Measurements from ENCODE around the gene EEPD1.

The EEPD1 gene

DNA sequence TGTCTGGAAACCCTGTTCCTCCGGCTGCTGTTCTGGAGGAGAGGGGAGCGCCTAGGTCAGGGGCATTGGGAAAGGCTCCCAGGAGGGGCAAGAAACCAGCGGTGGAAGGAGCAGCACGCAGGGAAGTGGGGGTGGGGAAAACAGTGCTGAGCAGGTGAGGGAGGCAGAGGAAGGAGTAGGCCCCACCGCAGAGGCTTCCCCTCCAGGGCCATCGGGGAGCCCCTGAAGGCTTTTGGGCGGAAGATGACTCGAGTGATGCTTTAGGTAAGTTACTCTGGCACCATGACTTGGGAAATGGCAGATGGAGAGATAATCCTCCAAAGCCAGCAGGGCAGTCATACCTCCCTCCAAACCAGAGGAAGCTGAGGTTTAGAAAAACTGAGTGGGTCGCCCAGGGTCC, 130.1 kb downstream of the EEPD1 start:
- DNase-seq = no peak

DNA sequence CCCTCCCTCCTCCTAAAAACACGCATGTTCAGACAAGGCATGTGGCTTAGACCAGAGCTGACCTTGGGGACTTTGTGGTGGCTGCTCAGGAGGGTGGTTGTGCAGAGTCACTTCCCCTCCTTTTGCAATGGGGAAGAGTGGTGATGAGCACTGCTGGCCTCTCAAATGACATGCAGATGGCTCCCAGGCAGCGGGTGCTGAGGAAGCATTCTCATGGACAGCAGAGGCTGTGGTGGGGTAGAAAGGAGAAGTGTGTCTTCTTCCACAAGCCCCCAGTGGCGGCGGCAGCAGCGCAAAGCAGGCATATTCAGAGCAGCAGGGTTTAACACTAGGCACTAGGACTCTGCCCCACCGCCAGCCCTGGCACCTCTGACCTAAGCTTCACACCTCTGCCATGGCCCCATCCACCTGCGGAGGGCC, 130.7 kb downstream of the EEPD1 start:
- DNase-seq = no peak

DNA sequence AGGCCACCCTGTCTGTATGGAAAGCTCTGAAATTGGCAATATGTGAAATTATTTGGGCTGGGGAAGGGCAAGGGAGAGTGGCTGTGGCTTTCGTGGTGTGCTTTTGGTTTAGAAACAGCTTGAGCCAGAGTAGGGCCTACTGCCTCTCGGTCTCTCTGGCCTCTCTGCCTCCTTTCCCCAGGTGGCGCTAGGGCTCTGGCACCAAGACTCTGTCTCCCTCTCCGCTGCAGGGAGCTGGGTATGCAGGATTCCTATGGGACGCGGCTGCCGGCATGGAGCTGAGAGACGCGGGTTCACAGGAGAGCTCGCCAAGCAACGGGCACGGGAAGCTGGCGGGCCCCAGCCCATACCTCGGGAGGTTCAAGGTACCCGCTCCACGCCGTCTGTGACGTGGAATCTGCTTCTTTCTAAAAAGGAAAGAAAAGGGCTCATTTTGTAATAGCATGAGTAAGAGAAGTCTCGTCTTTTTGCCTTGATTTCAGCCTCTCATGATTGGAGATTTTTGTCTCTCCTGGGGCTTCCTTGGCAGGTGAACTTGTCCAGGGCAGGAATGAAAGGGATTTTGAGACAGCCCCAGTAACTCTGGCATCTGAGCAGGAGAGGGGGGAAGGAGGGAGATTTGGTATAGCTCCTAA, 131.5 kb downstream of the EEPD1 start:
- DNase-seq = no peak

DNA sequence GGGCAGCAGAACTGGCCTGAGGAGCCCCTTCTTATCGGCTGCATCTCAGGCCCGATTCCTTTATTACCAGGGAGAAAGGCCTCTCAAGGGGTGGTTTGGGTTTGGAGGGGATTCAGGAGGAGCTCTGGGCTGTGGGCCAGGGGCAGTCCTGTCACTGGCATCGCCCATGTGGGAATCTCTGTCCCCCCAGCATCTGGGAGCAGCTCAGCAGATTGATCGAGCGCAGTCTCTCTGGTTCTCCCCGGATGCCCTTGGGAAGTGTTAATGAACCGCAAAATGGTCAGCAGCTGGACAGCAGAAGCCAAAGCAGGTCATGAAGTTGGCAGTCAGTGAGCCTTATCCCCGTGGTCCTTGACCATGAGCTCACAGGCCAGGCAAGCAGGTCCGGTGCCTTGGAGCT, 132.2 kb downstream of the EEPD1 start:
- no peak for DNase-seq

DNA sequence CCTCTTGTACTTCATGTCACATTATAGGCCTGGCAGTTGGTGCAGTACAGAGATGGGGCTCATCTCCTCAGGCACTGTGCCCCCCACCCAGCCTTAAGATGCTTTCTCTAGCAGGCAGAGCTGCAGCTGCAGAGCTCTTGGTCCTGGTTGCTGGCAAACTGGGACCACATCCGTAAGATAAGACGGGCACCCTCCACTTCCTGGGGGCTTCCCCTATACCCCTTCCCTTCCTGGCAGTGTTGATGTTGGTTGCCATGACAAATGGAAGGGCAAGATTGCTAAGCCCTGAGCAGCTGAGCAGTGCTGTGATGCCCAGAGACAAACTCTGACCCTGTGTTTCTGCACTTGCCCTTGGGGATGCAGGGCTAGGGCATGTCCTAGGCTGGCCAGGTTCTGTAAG, 133.2 kb downstream of the EEPD1 start:
- DNase-seq = peak; percentile 64

DNA sequence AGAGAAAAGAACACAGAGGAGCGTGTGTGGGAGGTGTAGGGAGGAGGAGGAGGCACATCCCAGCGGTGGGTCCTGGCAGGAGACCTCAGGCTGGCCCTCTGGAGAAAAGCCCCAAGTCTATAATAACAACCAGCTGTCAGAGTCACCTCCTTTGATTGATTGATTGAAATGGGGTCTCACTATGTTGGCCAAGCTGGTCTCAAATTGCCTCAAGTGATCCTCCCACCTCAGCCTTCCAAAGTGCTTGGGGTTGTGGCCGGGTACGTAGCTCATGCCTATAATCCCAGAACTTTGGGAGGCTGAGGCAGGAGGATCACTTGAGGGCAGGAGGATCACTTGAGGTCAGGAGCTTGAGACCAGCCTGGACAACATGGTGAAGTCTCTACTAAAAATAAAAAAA, 133.6 kb downstream of the EEPD1 start:
- no peak for DNase-seq

DNA sequence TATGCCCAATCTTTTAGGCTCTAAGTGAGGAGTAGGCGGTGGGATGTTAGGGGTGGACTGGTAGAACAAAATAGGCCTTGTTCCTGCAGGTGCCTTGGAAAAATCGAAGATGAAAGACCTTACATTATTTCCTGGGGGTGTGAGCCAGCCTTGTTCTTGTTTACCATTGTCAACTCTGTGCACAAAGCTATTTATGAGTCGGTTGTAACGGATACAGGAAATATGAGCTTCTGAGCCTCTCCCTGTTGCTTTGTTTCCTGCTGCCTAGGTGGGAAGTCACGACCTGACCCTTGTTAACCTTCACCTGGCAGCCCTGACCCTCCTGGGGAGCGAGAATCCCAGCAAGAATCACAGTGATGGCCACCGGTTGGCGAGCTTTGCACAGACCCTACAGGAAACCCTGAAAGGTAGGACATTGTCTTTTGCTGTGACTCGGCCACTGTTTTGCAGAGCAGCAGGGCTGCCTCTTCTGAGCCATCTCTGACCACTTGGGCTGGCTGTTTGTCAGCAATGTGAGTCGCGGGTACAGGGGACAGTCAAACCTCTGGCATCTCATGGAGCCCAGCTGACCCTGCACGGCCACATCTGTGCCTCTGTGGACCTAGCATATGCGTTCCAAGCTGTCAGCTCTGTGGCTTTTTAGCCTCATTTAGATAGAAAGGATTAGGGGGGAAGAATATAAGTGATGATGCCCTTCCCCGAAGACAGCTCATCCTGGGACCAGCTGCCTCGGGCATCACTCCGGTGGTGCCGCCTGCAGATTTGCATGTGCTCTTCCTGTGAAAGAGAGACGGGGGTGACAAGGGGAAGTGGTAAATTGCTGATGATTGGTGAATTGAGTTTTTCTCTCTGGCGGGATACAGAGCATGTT, 134.6 kb downstream of the EEPD1 start:
- no peak for DNase-seq

DNA sequence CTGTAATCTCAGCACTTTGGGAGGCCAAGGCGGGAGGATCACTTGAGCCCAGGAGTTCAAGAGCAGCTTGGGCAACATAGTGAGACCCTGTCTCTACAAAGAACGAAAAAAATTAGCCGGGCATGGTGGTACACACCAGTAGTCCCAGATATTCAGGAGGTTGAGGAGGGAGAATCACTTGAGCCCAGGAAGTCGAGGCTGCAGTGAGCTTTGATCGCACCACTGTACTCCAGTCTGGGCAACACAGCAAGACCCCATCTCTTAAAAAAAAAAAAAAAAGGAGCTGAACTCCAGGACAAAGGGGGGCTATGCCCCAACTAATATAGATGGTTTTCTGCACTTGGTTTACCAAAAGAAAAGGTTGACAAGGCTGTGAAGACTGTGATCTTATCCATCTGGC, 135.4 kb downstream of the EEPD1 start:
- DNase-seq = no peak

DNA sequence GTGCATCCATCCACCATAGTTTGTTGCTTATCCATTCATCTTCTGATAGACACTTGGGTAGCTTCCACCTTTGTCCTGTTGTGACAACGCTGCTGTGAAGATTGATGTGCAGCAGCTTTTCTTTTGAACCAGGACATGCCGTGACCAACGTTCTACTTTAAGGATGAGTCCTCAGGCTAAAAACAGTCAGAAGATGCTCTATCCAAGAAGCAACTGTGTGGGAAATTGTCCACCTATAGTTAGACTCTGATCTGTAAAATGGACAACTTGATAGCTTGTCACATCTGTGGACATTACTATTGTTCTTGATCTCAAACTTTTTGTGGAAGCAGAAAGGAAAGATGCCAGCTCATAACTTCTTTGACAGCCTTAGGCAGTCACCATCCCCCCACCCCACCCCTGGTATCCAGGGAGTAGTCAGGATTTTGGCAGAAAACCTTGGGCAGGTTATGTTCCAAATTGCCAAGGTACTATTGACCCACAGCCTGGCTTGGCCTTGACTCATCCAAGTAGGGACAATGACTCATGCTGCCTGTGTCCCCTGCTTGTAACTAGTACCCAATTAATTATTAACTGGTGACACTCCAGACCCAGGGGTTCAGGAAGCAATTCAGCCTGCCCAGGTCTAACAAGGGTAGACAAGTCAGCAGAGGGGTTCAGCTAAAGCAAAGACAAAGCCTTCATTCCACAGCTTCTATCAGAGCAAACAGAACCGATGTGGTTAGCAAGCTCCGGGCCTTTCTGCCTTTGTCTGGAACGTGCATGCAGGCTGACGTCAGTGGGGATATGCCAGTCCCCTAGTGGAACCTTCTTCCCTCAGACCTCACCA, 137.0 kb downstream of the EEPD1 start:
- DNase-seq = no peak

DNA sequence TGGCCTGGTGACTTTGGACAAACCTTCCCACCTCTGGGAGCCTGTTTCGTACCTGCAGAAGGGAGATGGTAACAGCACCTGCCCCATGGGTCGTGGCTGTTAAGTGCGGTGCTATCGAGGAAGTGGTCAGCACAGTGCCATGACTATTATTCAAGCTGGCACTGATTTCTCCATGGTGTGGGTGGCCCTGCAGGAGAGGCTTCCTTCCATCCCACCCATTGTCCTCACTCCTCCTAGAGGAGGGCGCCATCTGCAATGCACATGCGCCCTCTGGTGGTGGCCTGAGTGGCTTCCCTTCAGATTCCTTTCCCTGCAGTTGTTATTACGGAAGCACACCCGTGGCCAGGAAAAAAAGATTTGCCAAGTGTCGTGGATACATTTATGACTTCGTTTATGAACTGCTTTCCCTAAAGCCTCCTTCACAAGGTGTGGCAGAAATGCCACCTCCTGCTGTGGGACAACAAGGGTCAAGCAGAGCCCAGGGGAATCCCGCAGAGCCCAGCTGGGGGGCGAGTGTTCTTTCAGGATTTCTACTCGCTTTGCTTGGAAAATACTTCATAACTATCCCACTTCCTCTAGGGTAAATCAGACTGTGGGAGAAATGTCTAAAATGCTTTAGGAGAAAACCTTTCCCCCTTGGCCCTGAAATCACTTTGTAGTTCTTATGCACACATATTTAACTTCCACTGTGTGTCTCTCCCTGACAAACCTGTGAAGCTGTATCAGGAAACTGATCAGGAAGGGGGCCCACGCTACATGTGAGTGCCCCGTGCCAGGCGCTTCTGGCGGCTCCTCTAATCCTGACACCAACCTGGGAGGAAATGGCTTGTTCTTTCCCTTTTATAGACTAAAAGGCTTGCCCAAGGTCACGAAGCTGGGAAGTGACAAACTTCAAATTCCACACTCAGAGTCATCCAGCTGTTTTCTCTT, 138.6 kb downstream of the EEPD1 start:
- peak; percentile 73 for DNase-seq

DNA sequence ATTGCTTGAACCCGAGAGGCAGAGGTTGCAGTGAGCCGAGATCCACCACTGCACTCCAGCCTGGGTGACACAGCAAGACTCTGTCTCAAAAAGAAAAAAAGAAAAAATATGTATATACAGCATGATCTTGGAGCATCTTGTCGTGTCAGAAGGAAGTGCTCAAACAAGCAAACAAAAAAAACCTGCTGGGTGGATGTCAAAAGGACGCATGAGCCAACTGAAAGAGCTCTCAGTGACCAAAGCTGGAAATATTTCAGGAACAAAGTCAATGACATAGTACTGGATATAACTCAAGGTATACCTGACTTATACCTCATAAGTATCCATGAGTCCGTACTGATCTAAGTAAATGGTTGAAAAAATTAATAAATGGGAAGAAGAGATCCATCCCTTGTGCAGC, 142.0 kb downstream of the EEPD1 start:
- DNase-seq = no peak

DNA sequence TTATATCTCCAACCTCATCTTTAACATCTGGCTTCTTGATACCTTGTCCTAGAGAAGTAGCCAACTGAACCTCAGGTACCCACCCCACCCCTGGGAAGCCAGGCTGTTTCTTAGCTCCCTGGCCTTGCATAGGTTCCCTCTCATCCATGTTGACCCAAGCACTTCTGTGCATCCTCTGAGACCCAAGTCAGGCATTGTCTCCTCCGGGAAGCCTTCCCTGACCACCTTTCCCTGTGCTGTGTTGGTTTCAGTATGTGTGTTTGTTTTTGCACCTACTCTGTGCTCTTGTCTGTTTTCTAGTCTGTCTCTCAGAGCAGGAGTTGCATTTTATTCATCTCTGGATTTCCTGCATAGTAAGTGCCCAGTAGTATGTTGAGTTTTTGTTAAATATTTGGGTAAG, 143.2 kb downstream of the EEPD1 start:
- DNase-seq = no peak

DNA sequence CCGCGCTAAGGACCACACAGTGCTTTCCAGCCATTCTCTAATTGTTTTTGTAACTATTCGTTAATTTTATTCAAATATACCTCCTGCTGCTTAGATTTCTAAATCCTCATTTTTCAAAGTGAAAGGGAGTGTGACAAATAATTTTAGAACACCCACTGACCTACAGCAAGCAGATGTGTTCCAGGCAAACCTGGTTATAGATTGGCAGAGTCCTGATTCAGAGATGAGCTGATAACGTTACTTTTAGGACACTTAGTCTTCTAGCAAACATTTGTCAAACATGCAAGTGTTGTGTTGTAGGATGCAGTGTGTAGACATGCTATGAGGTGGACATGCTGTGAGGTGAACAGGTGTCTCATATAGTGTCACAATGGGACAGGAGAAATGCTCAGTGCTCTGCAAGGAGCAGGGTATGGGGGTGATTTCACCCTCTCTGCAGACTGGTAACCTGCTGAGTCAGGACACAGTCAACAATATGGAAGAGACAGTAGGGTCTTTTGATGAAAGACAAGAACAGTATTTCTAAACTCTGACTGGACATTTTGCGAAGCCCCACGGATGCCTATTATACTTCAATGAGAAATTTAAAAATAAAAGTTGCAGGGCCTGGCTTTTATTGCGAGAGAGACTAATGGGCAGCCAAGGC, 144.4 kb downstream of the EEPD1 start:
- DNase-seq = no peak

DNA sequence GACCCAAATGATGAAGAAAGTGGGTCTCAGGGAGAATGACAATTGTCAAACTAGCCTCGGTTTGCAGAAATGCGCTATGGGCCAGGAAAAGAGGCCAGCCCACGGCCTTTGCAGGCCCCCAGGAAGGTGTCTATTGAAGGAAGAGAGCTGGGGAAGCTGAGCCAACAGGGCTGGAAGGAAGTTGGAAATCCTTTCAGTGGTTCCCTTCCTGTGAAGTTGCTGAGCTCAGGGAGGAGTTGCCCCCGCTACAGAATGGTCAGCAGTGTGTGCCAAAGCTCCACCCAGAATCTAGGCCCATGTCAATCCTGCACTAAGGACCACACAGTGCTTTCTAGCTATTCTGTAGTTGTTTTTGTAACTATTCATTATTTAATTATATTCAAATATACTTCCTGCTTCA, 145.1 kb downstream of the EEPD1 start:
- no peak for DNase-seq

DNA sequence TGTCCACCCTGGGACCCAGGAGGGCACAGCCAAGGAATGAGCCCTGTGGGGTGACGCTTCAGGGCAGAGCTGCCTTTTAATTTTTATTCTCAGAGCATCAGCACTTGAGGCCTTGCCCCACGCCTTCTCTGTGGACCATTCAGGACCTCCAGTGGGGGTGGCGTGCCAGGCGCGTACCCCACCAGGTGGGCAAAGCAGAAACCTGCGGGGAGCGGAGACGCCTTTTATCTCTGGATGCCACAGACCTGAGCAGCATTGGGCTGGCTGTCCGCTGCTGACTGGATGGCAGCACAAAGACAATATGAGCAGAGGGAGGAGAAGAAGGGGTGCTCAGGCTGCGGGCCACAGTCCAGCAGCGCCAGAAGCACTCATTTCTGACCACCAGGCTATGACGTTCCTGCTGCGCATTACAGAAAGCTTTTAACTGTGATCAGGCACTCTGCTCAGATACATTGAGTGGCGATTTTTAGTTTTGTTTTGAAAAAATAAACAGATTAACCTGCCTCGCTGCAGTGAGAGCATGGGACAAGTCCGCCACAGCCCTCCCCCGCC, 146.2 kb downstream of the EEPD1 start:
- DNase-seq = no peak

DNA sequence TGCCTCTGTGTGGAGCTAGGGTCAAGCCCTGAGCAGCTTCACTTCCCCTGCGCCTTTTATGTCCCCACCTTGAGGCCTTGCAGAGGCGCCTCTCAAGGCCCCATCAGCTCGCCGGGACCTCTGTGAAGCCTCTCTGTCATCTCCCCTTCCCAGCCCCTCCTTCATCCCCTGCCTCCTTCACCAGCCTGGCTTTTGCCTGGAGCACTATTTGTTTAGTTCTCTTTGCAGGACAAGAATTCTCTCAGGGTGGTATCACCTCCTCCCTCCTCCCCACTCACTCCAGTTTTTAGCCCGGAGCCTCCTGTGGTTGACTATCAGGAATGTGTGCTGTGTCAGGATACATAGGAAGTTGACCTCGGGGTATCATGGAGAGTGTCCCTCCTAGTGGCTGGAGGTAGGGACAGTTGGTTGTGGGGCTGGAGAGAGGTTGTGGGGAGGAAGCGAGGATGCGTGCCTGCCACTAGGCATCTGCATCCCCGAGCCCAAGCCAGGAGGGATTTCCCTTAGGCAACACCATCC, 146.8 kb downstream of the EEPD1 start:
- no peak for DNase-seq

DNA sequence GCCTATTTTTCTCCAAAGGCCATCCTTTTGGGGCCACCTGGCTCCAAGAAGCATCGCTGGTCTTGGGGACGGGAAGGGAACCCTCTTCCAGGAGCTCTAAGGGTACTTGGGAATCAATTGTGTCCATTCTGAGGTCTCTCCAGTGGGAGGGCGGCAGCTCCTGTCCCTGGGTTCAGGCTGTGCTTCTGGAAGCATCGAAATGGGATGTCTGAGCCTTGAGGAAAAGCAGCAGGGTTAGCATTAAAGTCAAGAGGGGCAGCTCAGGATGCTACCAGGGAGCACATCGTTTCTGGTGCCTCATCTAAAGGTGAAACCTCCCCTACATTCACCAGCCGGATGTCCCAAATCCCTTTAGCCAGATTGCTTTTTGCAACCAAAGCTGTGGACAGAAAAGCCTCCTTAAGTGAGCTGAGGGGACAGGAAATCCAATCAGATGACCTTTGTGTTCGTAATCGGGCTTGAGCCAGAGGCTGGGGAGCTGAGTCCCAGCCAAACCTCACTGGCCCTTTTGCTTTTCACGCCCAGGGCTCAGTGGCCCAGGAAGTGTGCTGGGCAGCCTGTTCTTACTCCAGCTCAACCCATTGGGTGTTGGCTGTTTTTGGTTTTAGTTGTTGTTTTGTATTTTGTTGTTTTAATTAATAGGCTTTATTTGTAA, 147.8 kb downstream of the EEPD1 start:
- DNase-seq = no peak

DNA sequence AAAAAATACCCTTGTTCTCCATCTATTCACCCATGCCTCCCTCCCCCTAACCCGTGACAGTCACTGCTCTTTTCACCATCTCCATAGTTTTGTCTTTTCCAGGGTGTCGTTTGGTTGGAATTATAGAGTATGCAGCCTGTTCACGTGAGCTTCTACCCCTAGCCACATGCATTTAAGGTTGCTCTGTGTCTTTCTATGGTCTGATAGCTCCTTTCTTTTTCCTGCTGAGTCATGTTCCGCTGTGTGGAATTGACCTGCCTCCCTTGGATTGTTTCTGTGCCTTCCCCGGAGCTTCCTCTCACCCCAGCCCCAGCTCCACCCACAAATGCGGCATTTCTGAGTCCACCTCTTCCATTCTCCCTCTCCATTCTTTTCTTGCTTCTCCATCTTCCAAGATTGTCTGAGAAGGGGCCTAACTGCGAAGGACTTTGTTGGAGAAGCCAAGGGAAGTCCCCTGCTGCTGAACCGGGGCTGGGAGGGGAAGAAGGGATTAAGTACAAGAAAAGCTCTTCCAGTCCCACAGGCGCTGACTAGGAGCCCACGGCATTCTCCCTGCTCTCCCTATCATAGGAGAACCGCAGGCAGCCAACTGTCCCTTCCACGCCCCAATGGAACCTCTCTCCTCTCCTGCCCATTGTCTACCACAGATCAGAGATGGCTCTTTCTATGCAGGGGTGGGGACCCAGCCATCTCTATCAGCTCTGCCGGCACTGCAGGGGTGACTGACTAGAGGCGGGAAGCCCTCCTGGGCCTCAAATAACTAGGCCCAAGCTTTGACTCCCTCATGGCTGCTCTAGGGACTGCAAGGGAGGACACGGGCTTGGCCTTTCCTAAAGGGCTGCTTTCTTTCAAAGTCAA, 149.1 kb downstream of the EEPD1 start:
- no peak for DNase-seq

DNA sequence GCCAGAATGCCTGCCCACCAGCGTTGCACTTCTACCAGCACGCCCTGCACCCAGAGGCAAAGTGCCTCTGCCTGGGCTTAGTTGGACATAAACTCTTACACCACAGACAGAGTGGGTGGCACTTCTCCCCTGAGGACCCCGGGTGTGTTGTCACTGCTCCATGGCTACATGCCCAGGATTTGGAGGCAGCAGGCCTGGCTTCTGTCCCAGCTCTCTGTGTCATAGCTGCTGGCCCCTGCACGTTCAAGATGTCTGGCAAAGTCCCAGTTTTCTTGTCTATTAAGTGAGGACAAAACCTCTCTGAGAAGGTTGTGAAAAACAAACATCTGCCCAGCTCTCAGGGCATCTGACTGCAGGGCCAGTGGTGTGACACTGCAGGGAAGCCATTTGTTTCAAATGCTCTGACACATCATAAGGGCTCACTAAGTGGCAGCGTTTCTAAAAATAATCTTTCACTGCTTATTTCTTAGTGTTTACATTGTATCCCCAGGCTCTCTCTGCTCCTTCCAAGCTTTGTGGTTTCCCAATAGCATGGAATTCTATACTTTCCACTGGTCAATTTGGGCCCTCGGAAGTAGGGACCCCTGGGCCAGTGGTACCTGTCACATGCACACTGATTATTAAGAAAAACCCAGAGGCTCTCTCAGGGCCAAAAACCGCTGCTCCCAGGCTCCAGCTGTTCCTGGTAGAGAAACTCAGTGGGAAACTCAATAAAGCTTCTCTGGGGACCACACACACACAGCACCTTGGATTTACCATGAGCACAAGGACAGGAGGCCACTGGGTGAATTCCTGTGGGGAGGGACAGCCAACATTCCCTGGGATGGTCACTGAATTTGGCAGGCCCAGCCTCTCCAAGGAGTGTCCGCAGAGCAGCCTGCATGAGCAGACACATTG, 150.4 kb downstream of the EEPD1 start:
- DNase-seq = no peak

All from effector CD4-positive, alpha-beta T cell (primary cell).